K562 (cell line): Measurements from ENCODE around the gene INPPL1. TPM values are rescaled to one million over a fixed set of nuclear protein-coding genes. Genes with fewer than 3 reads are reported as not detected.

Experiments
- ATAC-seq: fragments of 200-7000 bp; cut with Tn5 transposase; 3 replicates; pipeline ENCODE4 v1.9.1; 2020; ENCODE audit warnings: moderate library complexity
- BruUV-seq: library from RNA; stranded (reverse); fragments of 400-500 nt; replicated peaks from 2 replicates; lab custom pipeline; 2021; lab: Mats Ljungman, UMichigan
- CTCF ChIA-PET: fragments of 300-600 bp; formaldehyde crosslinking; extraction: SDS; loops from one replicate; lab custom pipeline; 2021; ENCODE audit warnings: low intra/inter-chr PET ratio; lab: Yijun Ruan, JAX
- POLR2A ChIA-PET: fragments of 300-600, 350-650 bp; sonication (Branson Sonifier 250); formaldehyde crosslinking; extraction: SDS; loops from one replicate; lab custom pipeline; 2021; ENCODE audit warnings: antibody characterized with exemption, inconsistent platforms; lab: Yijun Ruan, JAX
- DNase-seq, 4 experiments: peaks; one replicate each; pipeline versions ENCODE4 v3.0.0 to v3.0.0-alpha.2; 2011 to 2018; ENCODE audit warnings: low spot score in 3 of 4, mixed read lengths in 3 of 4; ENCODE audit errors: extremely low read depth in 1 of 4
- FAIRE-seq: peaks from 2 replicates; lab custom pipeline; 2011; peaks lifted over from hg19 to GRCh38; lab: Jason Lieb, UNC
- H2AFZ ChIP-seq: 2 replicates; pipeline ENCODE4 v1.6.0; 2011; ENCODE audit warnings: low read depth, low read length, control low read depth, inconsistent platforms
- H3K27ac ChIP-seq: fragments of 200-600 bp; 3 replicates; pipeline ENCODE4 v1.8.0; 2011; ENCODE audit warnings: low read depth, mild to moderate bottlenecking, control low read depth, inconsistent platforms, low read length, moderate library complexity, mixed read lengths; ENCODE audit errors: extremely low read depth
- H3K27me3 ChIP-seq, 2 experiments: fragments of 300-600 bp in 1 of 2; 2 replicates in 1 of 2; 3 replicates in 1 of 2; pipeline versions ENCODE4 v1.6.0 to v1.8.0; 2011; ENCODE audit warnings: inconsistent platforms in 2 of 2, low read length in 2 of 2, mild to moderate bottlenecking in 1 of 2, mixed read lengths in 1 of 2, moderate library complexity in 1 of 2; ENCODE audit not compliant: control insufficient read depth in 2 of 2, insufficient read depth in 2 of 2
- H3K36me3 ChIP-seq: fragments of 300-600 bp; 3 replicates; pipeline ENCODE4 v1.8.0; 2011; ENCODE audit warnings: mild to moderate bottlenecking, low read length, inconsistent platforms; ENCODE audit not compliant: control insufficient read depth, insufficient read depth
- H3K4me1 ChIP-seq, 2 experiments: fragments of 200-600 bp in 1 of 2; replicated peaks in 1 of 2; 2 replicates in 1 of 2; 3 replicates in 1 of 2; pipeline versions ENCODE4 v1.5.1 to v1.8.0; 2011; ENCODE audit warnings: inconsistent platforms in 2 of 2, low read length in 2 of 2, mild to moderate bottlenecking in 1 of 2, mixed read lengths in 1 of 2, moderate library complexity in 1 of 2; ENCODE audit not compliant: control insufficient read depth in 2 of 2, insufficient read depth in 2 of 2
- H3K4me2 ChIP-seq: 2 replicates; pipeline ENCODE4 v1.6.1; 2011; ENCODE audit warnings: low read length, control low read depth, inconsistent platforms, mixed read lengths; ENCODE audit not compliant: insufficient read depth
- H3K4me3 ChIP-seq: fragments of 200-600 bp; sonication (generic), shearing (Covaris generic); 2 replicates; pipeline ENCODE4 v1.5.1; 2016; ENCODE audit warnings: control low read depth, inconsistent platforms
- H3K79me2 ChIP-seq: fragments of 200-600 bp; 3 replicates; pipeline ENCODE4 v1.8.0; 2011; ENCODE audit warnings: low read length, inconsistent platforms; ENCODE audit not compliant: control insufficient read depth, insufficient read depth
- H3K9ac ChIP-seq, 2 experiments: 2 replicates each; pipeline versions ENCODE4 v1.6.0 to v1.6.1; 2011; ENCODE audit warnings: low read depth in 2 of 2, low read length in 2 of 2, control low read depth in 1 of 2, inconsistent platforms in 1 of 2, mild to moderate bottlenecking in 1 of 2, mixed read lengths in 1 of 2; ENCODE audit not compliant: insufficient read depth in 1 of 2
- H3K9me1 ChIP-seq: one replicate; pipeline ENCODE4 v1.6.0; 2011; ENCODE audit warnings: inconsistent platforms, mild to moderate bottlenecking, low read length, moderate library complexity; ENCODE audit not compliant: control insufficient read depth, insufficient read depth
- H3K9me3 ChIP-seq: replicated peaks from 2 replicates; pipeline ENCODE4 v1.5.1; 2011; ENCODE audit warnings: low read depth, low read length, inconsistent platforms; ENCODE audit not compliant: control insufficient read depth, insufficient read depth
- H4K20me1 ChIP-seq: replicated peaks from 2 replicates; pipeline ENCODE4 v1.6.1; 2011; ENCODE audit warnings: low read length, inconsistent platforms, mixed read lengths; ENCODE audit not compliant: control insufficient read depth, insufficient read depth
- BCL6 ChIP-seq: fragments of 250-450 bp; sonication (Bioruptor Pico); IDR thresholded peaks from 2 replicates; pipeline ENCODE4 v1.4.0; 2020
- E4F1 ChIP-seq: fragments of 250-450 bp; sonication (Bioruptor Pico); IDR thresholded peaks from 2 replicates; pipeline ENCODE4 v1.5.0; 2021; ENCODE audit warnings: mild to moderate bottlenecking, borderline replicate concordance
- HIVEP1 ChIP-seq: fragments of 250-450 bp; sonication (Bioruptor Pico); IDR thresholded peaks from 2 replicates; pipeline ENCODE4 v1.4.0; 2020; ENCODE audit warnings: mild to moderate bottlenecking
- PRDM10 ChIP-seq: fragments of 450-650 bp; IDR thresholded peaks from 2 replicates; pipeline ENCODE4 v1.6.1; 2018; ENCODE audit not compliant: partially characterized antibody
- RAD21 ChIP-seq, 2 experiments: fragments of 250-450 bp in 1 of 2; fragments of 450-650 bp in 1 of 2; sonication (Bioruptor Pico) in 1 of 2; formaldehyde crosslinking in 1 of 2; IDR thresholded peaks in 1 of 2; conservative IDR thresholded peaks in 1 of 2; 2 replicates each; pipeline versions ENCODE4 v1.4.0 to v1.8.0; 2020 to 2022; ENCODE audit warnings: mild to moderate bottlenecking in 2 of 2, moderate library complexity in 1 of 2
- WGBS: fragments of 100-300 bp; shearing (Covaris generic); methylation state at CpG from one replicate; pipeline ENCODE4 v1.1.6; 2016; ENCODE audit warnings: low coverage, mixed read lengths; ENCODE audit not compliant: insufficient coverage; ENCODE audit errors: missing lambda C conversion rate; 5-methylcytosine and 5-hydroxymethylcytosine counted together
- in situ Hi-C: fragments of 300-500 bp; cut with MboI; formaldehyde crosslinking; loops from 4 replicates; pipeline ENCODE4 v1.15.0; 2018; ENCODE audit warnings: inconsistent platforms, mixed read lengths
- intact Hi-C: fragments of 100-400 bp; cut with micrococcal nuclease; formaldehyde crosslinking; loops from 2 replicates; pipeline ENCODE4 v1.14.2; 2022
- polyA plus RNA-seq, 8 experiments: library from polyadenylated mRNA; depleted of rRNA in 4 of 8; stranded (reverse) in 5 of 8; unstranded in 3 of 8; fragments of >200 nt; fragmentation: Nextera tagmentation in 2 of 8; fragmentation: Illumina TruSeq in 1 of 8; extraction: Ambion mirVana in 2 of 8; extraction: Trizol in 1 of 8; gene quantifications; 2 replicates each; pipeline versions ENCODE4 v1.2.1 to v1.2.3, GENCODE V29; 2011 to 2014; ENCODE audit warnings: inconsistent platforms in 1 of 8, missing spikeins in 1 of 8
- total RNA-seq, 7 experiments: library from RNA; depleted of rRNA in 6 of 7; stranded (reverse); fragments of >200 nt in 6 of 7; fragmentation: Illumina TruSeq in 2 of 7; extraction: Trizol in 2 of 7; gene quantifications; 2 replicates each; pipeline versions ENCODE4 v1.2.1 to v1.2.3, GENCODE V29; 2011 to 2021; ENCODE audit warnings: low replicate concordance in 1 of 7

INPPL1 gene
- total and polyA plus RNA-seq, 9 of the 15 experiments (the other 6 are each of a cell fraction or from before 2014, with no cell fraction given), result 0.55 to 137 (median 61.6) TPM

- Histone ChIP-seq H3K27ac (no peak overlapping the region), H3K4me3 (no peak overlapping the region), H3K9me1 (no peaks in the 10 kb centered on the region), H4K20me1 (no peaks in the 10 kb centered on the region), H3K4me2 (no peak overlapping the region), H3K27me3 (peaks cover 25 to 27% of the 10 kb centered on the region in 2 experiments), H2AFZ (no peak overlapping the region), H3K79me2 (no peaks in the 10 kb centered on the region), H3K9me3 (no peaks in the 10 kb centered on the region), H3K9ac (no peak overlapping the region), H3K4me1 (peaks cover 0 to 37% of the 10 kb centered on the region in 2 experiments; a peak in 2 of 5 replicates), H3K36me3 (peaks cover 15% of the 10 kb centered on the region; the same call in 1 of the 3 replicates)
- ATAC-seq (no peak), DNase-seq (no peak), FAIRE-seq (no peak)
- no peak for TF ChIP-seq BCL6 (CRISPR knock-in tag)
- TF ChIP-seq PRDM10, result no peak
- TF ChIP-seq E4F1 (CRISPR knock-in tag), result no peak
- TF ChIP-seq HIVEP1 (CRISPR knock-in tag), result no peak
- no peak for TF ChIP-seq RAD21 (CRISPR knock-in tag; conservative IDR thresholded peaks at IDR 0.05 in 1 of 2, IDR thresholded peaks at IDR 0.05 in 1 of 2)
- ChIA-PET POLR2A (no interaction called here), CTCF (no interaction called here)
- intact Hi-C loops (no loop called here), in situ Hi-C loops (no loop called here)
- BruUV-seq, result no TSS peak
- WGBS, result 8% methylated on average over 2 of the region's 2 CpGs
Measured at GRCh38 chr11:72242141-72242540, 17.6 kb downstream of the INPPL1 start.
